K562 (cell line): ENCODE data around the gene PELI3. TPM values are rescaled to one million over a fixed set of nuclear protein-coding genes. Genes with fewer than 3 reads are reported as not detected.

Source experiments
- BACH1 ChIP-seq: fragments of 200-800 bp; sonication (Bioruptor generic); IDR thresholded peaks from 2 replicates; pipeline ENCODE4 v1.6.1; 2016; ENCODE audit warnings: missing genetic modification characterization, missing compliant biosample characterization
- CREB5 ChIP-seq: fragments of 250-450 bp; sonication (Bioruptor Pico); IDR thresholded peaks from 2 replicates; pipeline ENCODE4 v1.5.0; 2020; ENCODE audit warnings: mild to moderate bottlenecking
- CREBBP ChIP-seq: IDR thresholded peaks from one replicate; pipeline ENCODE4 v1.6.1; 2012; ENCODE audit warnings: low read depth, mild to moderate bottlenecking, control low read depth, inconsistent platforms, low read length
- CREM ChIP-seq: IDR thresholded peaks from 2 replicates; pipeline ENCODE4 v1.6.1; 2014; ENCODE audit warnings: antibody characterized with exemption, low read depth
- E2F3 ChIP-seq: fragments of 250-450 bp; sonication (Bioruptor Pico); IDR thresholded peaks from 2 replicates; pipeline ENCODE4 v1.4.0; 2020; ENCODE audit warnings: mild to moderate bottlenecking
- EGR1 ChIP-seq: fragments of 450-650 bp; conservative IDR thresholded peaks from 2 replicates; pipeline ENCODE4 v1.6.1; 2017; ENCODE audit warnings: mild to moderate bottlenecking
- FOXK2 ChIP-seq, 2 experiments: fragments of 450-650 bp; IDR thresholded peaks in 1 of 2; conservative IDR thresholded peaks in 1 of 2; 2 replicates each; pipeline ENCODE4 v1.6.1; 2016; ENCODE audit warnings: low read depth in 2 of 2, mild to moderate bottlenecking in 1 of 2
- GABPB1 ChIP-seq: sonication (generic); formaldehyde crosslinking; IDR thresholded peaks from 2 replicates; pipeline ENCODE4 v1.8.0; 2022; ENCODE audit warnings: mild to moderate bottlenecking, missing genetic modification reagents
- GATA2 ChIP-seq: sonication (generic); formaldehyde crosslinking; IDR thresholded peaks from 2 replicates; pipeline ENCODE4 v1.4.0; 2020; ENCODE audit warnings: mild to moderate bottlenecking, missing genetic modification reagents
- JUND ChIP-seq, 2 experiments: IDR thresholded peaks; 2 replicates in 1 of 2; 3 replicates in 1 of 2; pipeline ENCODE4 v1.6.1; 2011; ENCODE audit warnings: borderline replicate concordance in 2 of 2, low read depth in 2 of 2, low read length in 2 of 2, improper control_type of control experiment in 1 of 2, missing biosample characterization in 1 of 2, missing genetic modification characterization in 1 of 2, missing genetic modification reagents in 1 of 2
- KDM5B ChIP-seq: fragments of 200-600 bp; sonication (generic); IDR thresholded peaks from 2 replicates; pipeline ENCODE4 v1.6.1; 2012; ENCODE audit warnings: low read depth, mild to moderate bottlenecking, moderate library complexity, low read length, control low read depth, inconsistent platforms; ENCODE audit not compliant: insufficient replicate concordance
- L3MBTL2 ChIP-seq: fragments of 450-650 bp; IDR thresholded peaks from 2 replicates; pipeline ENCODE4 v1.6.1; 2016; ENCODE audit warnings: mild to moderate bottlenecking, moderate library complexity
- MYC ChIP-seq, 2 experiments: fragments of 250-450 bp in 1 of 2; sonication (Bioruptor Pico) in 1 of 2; IDR thresholded peaks; 2 replicates each; pipeline versions ENCODE4 v1.5.1 to v1.6.1; 2012 to 2021; ENCODE audit warnings: low read depth in 2 of 2, borderline replicate concordance in 1 of 2, improper control_type of control experiment in 1 of 2, low read length in 1 of 2, mild to moderate bottlenecking in 1 of 2, moderate library complexity in 1 of 2
- NCOR1 ChIP-seq: fragments of 450-650 bp; IDR thresholded peaks from 2 replicates; pipeline ENCODE4 v1.6.1; 2016; ENCODE audit warnings: mild to moderate bottlenecking, moderate library complexity
- NFYB ChIP-seq: IDR thresholded peaks from 2 replicates; pipeline ENCODE4 v1.6.1; 2011; ENCODE audit warnings: mild to moderate bottlenecking, moderate library complexity; ENCODE audit not compliant: insufficient read length; ENCODE audit errors: extremely low read depth
- NR2C2 ChIP-seq, 2 experiments: fragments of 200-800 bp in 1 of 2; sonication (Bioruptor generic) in 1 of 2; sonication (generic) in 1 of 2; formaldehyde crosslinking in 1 of 2; IDR thresholded peaks; 2 replicates each; pipeline versions ENCODE4 v1.6.1 to v1.8.0; 2016 to 2022; ENCODE audit warnings: mild to moderate bottlenecking in 1 of 2, missing compliant biosample characterization in 1 of 2, missing genetic modification characterization in 1 of 2, missing genetic modification reagents in 1 of 2
- NRF1 ChIP-seq, 2 experiments: fragments of 450-650 bp; IDR thresholded peaks in 1 of 2; conservative IDR thresholded peaks in 1 of 2; 2 replicates each; pipeline ENCODE4 v1.6.1; 2014; ENCODE audit warnings: mild to moderate bottlenecking in 2 of 2
- RBFOX2 ChIP-seq: fragments of 200-400 bp; formaldehyde crosslinking; IDR thresholded peaks from 2 replicates; pipeline ENCODE4 v1.6.1; 2017; ENCODE audit warnings: low read depth, mild to moderate bottlenecking, low read length, moderate library complexity
- SUPT5H ChIP-seq: fragments of 450-650 bp; IDR thresholded peaks from 2 replicates; pipeline ENCODE4 v1.6.1; 2016
- TOE1 ChIP-seq, 2 experiments: fragments of 450-650 bp in 1 of 2; sonication (generic) in 1 of 2; formaldehyde crosslinking in 1 of 2; IDR thresholded peaks; 2 replicates each; pipeline versions ENCODE4 v1.7.1 to v1.8.0; 2016 to 2022; ENCODE audit warnings: borderline replicate concordance in 2 of 2, mild to moderate bottlenecking in 2 of 2, antibody characterized with exemption in 1 of 2, inconsistent platforms in 1 of 2, low read depth in 1 of 2, missing genetic modification reagents in 1 of 2, moderate library complexity in 1 of 2
- XRCC5 ChIP-seq: fragments of 200-400 bp; formaldehyde crosslinking; IDR thresholded peaks from 2 replicates; pipeline ENCODE4 v1.6.1; 2017; ENCODE audit warnings: low read depth, mild to moderate bottlenecking, low read length
- ZNF24 ChIP-seq: fragments of 450-650 bp; IDR thresholded peaks from 2 replicates; pipeline ENCODE4 v1.6.1; 2016
- polyA plus RNA-seq, 8 experiments: library from polyadenylated mRNA; depleted of rRNA in 4 of 8; stranded (reverse) in 5 of 8; unstranded in 3 of 8; fragments of >200 nt; fragmentation: Nextera tagmentation in 2 of 8; fragmentation: Illumina TruSeq in 1 of 8; extraction: Ambion mirVana in 2 of 8; extraction: Trizol in 1 of 8; gene quantifications; 2 replicates each; pipeline versions ENCODE4 v1.2.1 to v1.2.3, GENCODE V29; 2011 to 2014; ENCODE audit warnings: inconsistent platforms in 1 of 8, missing spikeins in 1 of 8
- total RNA-seq, 7 experiments: library from RNA; depleted of rRNA in 6 of 7; stranded (reverse); fragments of >200 nt in 6 of 7; fragmentation: Illumina TruSeq in 2 of 7; extraction: Trizol in 2 of 7; gene quantifications; 2 replicates each; pipeline versions ENCODE4 v1.2.1 to v1.2.3, GENCODE V29; 2011 to 2021; ENCODE audit warnings: low replicate concordance in 1 of 7
- TF ChIP-seq, protein P1 (sequence below): fragments of 250-450 bp; sonication (Bioruptor Pico); IDR thresholded peaks from 2 replicates; pipeline ENCODE4 v1.5.1; 2021; ENCODE audit warnings: mild to moderate bottlenecking

PELI3 gene
- total and polyA plus RNA-seq, 9 of the 15 experiments (the other 6 are each of a cell fraction or from before 2014, with no cell fraction given) = 0.17 to 4.2 (median 1.9) TPM

GRCh38 chr11:66438504-66439466 lies 27.9 kb upstream of the PELI3 start, which contains the start of gene MRPL11 (continued):
- peak; percentile 78; the same call in 1 of the 2 replicates for TF ChIP-seq CREM
- TF ChIP-seq FOXK2 (conservative IDR thresholded peaks at IDR 0.05 in 1 of 2, IDR thresholded peaks at IDR 0.05 in 1 of 2; ENCODE audit: low read depth in 2 of 2) = peak; percentile 71 to 74; a peak in 2 of 4 replicates
- TF ChIP-seq RBFOX2 = peak; percentile 87
- TF ChIP-seq NRF1 (conservative IDR thresholded peaks at IDR 0.05 in 1 of 2, IDR thresholded peaks at IDR 0.05 in 1 of 2) = peak; percentile 81 to 83
- TF ChIP-seq L3MBTL2 = peak; percentile 23; the same call in 1 of the 2 replicates
- TF ChIP-seq, protein P1, sequence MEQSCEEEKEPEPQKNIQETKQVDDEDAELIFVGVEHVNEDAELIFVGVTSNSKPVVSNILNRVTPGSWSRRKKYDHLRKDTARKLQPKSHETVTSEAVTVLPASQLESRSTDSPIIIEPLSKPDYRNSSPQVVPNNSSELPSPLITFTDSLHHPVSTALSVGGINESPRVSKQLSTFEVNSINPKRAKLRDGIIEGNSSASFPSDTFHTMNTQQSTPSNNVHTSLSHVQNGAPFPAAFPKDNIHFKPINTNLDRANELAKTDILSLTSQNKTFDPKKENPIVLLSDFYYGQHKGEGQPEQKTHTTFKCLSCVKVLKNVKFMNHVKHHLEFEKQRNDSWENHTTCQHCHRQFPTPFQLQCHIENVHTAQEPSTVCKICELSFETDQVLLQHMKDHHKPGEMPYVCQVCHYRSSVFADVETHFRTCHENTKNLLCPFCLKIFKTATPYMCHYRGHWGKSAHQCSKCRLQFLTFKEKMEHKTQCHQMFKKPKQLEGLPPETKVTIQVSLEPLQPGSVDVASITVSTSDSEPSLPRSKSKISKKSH = no peak
- TF ChIP-seq BACH1 (tag) = peak; percentile 51; the same call in 1 of the 2 replicates
- peak; percentile 54; the same call in 1 of the 2 replicates for TF ChIP-seq MYC (IDR thresholded peaks at IDR 0.05; ENCODE audit: low read depth, low read length)
- TF ChIP-seq MYC (CRISPR knock-in tag; IDR thresholded peaks at IDR 0.05; ENCODE audit: borderline replicate concordance, low read depth) = no peak
- peak; percentile 82 for TF ChIP-seq XRCC5
- peak; percentile 10; the same call in 1 of the 2 replicates for TF ChIP-seq NCOR1
- no peak for TF ChIP-seq CREB5 (CRISPR knock-in tag)
- TF ChIP-seq SUPT5H = peak; percentile 80
- TF ChIP-seq NR2C2 (CRISPR knock-in tag; IDR thresholded peaks at IDR 0.05) = peak; percentile 95
- peak; percentile 100 for TF ChIP-seq NR2C2 (tag; IDR thresholded peaks at IDR 0.05)
- TF ChIP-seq GABPB1 (CRISPR knock-in tag) = peak; percentile 80
- peak; percentile 17; the same call in 1 of the 2 replicates for TF ChIP-seq JUND (IDR thresholded peaks at IDR 0.05; ENCODE audit: borderline replicate concordance, low read depth, low read length)
- peak; percentile 72; the same call in 2 of the 3 replicates for TF ChIP-seq JUND (tag; IDR thresholded peaks at IDR 0.05; ENCODE audit: borderline replicate concordance, low read depth, low read length)
- TF ChIP-seq E2F3 (CRISPR knock-in tag) = peak; percentile 78
- TF ChIP-seq NFYB = peak; percentile 18
- no peak for TF ChIP-seq EGR1
- TF ChIP-seq GATA2 (CRISPR knock-in tag) = no peak
- no peak for TF ChIP-seq CREBBP
- TF ChIP-seq KDM5B = peak; percentile 78
- TF ChIP-seq TOE1 (IDR thresholded peaks at IDR 0.05; ENCODE audit: borderline replicate concordance) = peak; percentile 95
- 0 out of 2 replicates have a peak, but pooled peaks have one; percentile 19 for TF ChIP-seq TOE1 (CRISPR knock-in tag; IDR thresholded peaks at IDR 0.05; ENCODE audit: borderline replicate concordance, low read depth)
- no peak for TF ChIP-seq ZNF24
